Ammon's horn (tissue), 1 donor: Measurements from ENCODE around the gene TSPAN9.

Experiments used
- DNase-seq: peaks from one replicate; pipeline ENCODE4 v3.0.0-alpha.2; 2016; ENCODE audit warnings: low spot score

Gene TSPAN9

DNA sequence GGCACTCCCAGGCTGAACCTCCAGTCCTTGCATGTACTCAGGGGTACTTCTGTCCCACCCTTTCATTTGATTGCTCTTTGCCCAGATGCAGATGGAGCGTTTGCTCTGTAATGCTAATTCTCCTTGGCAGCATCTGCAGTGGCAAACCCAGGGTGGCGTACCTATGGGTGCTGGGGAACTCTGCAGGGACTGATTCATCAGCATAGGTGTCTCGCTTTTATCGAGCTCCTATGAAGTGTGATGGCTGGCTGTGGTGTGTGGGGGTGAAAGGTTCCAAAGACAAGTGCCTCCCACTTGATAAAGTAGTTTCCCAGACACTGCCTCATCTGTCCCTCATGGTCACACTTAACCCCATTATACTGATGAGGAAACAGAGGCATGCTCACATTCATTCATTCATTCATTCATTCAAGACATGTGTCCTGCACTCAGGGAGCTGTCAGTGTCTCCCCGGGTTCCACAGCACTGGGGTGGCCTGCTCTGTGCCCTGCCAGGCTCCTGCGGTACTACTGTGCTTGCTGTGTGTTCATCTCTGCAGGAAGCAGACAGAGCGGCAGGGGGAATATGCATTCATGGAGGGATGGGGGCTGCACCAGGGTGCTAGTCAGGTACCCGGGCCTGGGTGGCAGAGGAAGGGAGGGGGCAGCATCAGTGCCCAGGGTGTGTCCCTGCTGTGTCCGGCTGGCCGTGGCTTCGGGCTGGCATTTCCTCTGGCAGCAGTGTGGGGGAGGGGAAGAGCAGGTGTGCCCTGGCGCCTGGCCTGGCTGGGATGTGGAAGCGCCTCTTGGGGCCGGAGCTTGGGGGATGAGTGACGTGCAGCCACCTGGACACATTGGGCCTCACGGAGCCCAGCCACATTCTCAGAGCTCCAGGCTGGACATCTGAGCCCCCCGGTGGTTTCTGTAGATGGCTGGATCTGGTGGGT is 110.9 kb downstream of the TSPAN9 start:
- DNase-seq, result no peak

DNA sequence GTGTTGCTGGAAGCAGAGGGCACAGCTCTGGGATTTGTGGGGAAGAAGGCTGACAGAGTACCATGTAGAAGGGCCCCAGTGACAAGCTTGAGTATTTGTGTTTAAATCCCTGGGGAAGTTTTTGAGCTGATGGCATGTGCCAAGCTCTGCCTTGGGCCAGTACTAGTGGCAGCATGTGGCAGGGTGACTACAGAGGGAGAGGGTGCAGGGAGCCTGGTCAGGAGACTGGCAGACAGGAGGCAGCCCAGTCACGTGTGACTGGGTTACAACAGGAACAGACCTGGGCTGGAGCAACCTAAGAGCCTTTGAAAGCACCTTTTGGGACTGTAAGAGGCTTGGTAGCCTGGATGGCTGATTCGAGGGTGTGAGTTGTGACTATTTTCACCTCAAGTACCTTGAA is 112.1 kb downstream of the TSPAN9 start:
- DNase-seq, result no peak

DNA sequence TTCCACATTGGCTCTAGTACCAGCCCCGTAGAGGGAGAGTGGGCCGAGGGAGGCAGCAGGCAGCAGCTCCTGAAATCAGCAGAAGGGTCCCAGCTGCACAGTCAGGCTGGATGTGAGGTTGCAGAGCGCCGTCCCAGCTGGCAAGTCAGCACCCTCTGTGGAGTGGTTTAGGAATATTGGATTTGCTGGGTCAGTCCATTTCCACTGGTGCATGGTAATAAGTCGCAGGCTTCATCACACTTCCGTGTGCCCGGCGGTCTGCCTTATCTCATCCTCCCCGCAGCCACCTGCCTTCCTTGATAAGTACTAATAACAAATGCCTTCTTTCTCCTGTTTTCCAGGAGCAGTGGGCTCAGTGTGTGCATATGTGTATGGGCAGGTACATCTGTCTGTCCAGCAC is 112.9 kb downstream of the TSPAN9 start:
- no peak for DNase-seq

DNA sequence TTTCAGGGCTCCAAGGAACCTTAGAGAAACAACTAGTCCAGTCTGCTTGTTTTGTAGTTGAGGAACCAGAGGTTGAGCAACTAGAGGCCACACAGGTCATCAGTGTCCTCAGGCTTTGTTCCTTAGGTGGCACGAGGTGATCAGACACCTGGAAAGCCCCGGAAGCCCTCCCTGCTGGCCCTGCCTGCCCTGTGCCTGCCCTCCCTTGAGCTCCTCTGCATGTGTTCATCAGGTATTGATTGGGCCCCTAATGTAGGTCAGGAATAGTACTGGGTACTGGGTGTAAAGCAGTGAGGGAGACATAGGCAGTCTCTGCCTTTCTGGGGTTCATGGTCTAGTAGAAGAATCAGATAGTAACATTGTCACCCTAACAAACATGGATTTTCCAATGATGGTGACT is 114.3 kb downstream of the TSPAN9 start:
- no peak for DNase-seq

DNA sequence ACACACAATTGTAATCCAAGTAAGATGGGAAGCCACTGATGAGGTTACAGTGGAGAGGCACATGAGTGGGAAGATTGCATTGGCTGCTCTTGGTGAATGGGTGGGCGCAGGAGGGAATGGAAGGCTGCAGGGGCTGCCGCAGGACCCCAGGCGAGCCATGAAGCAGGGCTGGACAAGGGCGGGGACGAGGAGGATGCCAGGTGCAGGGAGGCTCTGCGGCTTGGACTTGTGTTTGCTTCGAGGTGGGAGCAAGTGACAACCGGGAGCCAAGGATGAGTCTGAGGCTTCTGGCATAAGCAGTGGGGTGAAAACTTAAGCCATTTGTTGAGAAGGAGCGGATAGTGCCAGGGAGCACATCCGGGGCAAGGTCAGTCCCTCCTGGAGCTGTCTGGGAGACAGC is 115.0 kb downstream of the TSPAN9 start:
- DNase-seq, result no peak

DNA sequence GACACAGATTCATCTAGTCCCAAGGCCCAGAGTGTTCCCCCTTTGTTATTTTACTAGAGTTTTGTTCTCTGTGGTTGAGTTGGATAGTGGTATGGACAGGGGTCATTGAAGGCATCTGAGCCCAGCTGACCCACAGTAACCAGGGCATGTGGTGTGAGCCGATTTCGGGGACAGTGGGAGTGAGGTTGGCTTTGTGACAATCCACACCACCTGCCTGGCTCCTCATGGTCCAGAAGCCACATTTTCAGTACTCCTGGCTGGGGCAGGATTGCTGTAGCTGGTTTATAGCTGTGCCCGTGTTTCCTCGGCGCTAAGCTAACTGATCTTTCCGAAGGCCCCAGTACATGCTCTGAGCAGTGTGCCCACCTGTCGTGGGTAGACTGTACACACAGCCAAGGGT is 116.0 kb downstream of the TSPAN9 start:
- DNase-seq, result no peak

DNA sequence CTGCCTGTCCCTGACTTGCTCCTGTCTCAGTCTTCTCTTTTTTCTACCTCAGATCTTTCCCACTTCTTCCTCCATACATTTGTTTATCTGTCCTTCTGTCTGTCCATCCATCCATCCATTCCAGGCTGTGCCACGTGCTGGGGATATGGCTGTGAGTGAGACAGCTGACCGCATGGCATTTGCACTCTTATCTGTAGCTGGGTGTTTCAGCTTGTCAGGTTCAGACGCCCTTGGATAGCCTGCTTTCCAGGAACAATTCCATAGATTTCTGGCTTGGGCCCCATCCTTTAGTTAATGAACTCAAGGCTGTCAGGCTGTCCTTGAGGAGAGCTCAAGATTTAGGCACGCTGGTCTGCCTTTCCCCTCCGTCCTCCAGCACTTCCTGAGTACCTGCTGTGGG is 116.6 kb downstream of the TSPAN9 start:
- no peak for DNase-seq

DNA sequence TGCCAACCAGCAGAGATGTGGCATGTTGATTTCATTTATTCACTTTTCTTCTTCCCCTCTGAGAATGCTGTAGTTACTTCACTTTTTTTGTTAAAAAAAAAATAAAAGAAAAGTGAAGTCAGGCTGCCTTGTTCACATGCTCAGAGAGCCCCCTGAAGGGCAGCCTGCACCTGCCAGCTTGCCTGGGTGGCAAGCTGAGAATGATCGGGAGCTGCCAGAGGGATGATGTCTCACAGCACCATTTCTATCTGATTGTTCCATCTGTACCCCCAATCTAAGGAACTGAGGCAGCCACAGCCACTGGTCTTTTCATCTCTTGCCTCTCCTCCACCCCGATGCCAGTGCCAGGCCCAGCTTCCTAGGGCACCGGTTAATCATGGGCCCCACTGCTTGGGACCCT is 118.2 kb downstream of the TSPAN9 start:
- no peak for DNase-seq

DNA sequence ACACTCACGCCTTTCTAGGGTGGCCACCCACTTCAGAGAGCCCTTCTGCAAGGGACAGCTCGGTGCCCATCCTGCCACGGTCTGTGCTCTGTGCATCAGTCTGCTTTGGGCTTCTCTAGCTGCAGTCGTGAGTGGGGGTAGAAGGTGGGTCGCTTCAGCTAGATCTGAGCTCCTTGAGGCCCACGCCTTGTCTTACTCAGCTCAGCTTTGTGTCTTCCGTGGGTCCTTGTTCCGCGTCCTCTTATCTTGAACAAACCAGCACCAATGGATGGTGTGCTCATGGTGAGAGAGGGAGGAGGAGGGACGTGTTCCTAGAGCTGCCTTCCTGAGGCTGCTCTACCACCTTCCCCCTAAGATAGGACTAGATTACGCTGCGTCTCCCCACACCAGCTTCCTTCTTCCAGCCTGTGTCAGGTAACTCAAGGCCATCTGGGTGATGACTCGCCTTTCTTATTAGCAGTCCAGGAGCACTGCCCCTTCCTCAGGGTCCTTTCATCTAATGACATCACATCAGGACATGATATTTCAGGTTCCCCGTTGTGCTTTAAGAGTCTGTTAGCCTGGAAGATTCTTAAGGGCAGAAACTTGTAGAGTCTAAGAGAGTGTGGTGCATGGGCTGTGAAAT is 118.8 kb downstream of the TSPAN9 start:
- no peak for DNase-seq

DNA sequence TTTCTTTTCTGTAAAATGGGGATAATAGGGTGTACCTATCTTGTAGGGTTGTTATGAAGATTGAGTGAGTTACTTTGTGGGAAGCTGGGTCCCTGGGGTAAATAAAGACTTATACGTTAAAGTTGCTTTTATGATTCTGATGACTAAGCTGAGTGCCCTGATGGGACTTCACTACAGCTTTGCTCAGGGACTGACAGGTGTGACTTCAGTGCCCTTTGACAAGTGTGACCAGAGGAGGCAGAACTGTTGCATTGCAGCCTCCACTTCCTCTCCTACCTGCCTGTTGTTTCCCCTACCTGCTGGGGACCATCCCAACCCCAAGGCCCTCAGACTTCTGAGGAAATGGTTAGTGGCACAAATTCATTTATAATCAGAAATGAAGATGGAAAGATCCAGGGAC is 119.3 kb downstream of the TSPAN9 start:
- no peak for DNase-seq

DNA sequence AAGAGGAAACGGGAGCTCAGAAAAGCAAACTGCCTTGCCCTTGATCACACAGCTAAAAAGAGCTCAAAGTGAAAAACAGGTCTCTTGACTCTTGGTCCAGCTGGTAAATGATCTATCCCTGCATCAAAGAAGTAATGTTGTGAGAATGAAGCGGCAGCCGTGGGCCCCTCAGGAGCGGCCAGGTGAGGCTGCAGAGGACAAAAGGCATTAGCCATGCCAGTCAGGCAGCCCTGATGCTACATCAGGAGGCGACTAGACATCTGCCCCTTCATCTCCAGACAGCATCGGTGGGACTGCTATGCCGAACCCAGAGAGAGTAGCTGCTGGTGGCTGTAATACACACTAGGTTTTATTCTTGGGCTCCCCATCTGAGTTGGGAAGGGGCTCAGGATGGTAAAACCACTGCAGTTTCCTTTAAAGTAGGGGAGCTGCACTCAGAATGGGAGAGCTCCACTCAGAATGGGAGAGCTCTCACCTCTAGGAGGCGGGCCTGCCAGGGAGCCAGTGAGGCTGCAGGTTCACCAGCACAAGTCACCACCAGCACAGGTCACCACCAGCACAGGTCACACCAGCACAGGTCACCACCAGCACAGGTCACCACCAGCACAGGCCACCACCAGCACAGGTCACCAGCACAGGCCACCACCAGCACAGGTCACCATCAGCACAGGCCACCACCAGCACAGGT is 120.1 kb downstream of the TSPAN9 start:
- no peak for DNase-seq

DNA sequence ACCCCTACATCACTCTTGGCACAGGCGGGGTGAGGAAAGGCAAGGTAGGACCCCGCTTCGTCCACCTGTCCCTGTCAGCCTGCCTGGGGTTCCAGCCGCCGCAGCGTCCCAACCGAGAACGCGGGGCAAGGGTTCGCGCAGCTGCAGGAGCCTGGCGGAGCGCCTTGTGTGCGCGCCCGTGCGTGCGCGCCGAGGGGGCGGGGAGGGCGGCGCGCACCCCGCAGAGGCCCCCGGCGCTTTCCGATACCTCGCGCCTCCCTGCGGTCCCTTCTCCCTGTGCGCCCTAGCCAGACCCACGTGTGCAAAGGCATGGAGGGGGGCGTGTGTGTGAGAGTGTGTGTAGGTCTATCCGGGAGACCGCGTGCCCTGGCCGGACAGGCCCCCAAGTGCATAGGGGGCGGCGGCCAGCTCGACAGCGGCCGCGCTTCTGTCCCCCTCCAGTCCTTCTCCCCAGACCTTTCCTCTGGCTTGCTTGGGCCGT is 122.4 kb downstream of the TSPAN9 start:
- DNase-seq, result peak; percentile 6

DNA sequence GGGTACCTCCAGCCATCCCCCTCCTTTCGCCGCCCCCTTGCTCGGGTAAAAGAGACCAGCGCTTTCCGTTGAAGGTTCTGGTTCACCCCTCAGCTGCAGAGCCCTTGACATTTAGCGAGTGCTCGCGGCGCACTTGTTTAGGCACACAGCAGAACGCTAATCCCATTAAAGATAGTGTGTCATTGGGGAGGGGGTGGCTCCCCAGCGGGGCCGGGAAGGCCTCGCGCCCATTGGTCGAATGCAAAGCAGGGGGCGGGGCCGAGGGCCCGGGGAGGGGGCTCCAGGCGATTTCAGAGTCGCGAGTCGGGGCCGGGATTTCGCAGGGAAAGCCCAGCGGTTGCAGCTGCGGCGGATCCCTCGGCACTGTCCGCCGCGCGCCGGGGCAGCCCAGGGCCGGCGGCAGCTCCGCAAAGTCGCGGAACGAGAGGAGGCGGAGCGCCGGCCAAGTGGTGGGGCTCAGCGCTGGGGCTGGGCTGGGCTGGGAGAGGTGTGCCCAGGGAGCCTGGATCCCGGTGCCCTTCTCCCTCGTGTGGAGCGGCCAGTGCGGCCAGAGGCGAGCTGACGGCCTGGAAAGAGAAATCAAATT is 122.9 kb downstream of the TSPAN9 start:
- DNase-seq, result peak; percentile 11

DNA sequence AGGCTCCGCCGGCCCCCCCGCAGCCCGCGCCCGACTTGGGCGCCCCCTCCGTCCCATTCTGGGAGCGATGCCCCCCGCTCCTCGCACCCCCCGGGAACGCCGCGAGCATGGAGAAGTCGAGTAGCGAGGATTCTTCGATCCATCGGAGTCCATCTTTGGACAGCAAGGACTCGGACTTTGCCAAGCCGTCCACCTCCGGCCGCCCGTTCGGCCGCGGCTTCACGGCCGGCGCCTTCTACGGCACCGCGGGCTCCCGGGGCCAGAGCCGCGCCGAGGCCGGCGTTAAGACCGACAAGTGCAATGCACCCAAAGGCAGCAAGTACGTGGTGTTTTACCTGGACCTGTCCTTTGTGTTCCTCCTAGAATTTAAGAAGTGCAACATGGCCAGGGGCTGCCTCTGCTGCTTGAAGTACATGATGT is 123.6 kb downstream of the TSPAN9 start:
- DNase-seq, result no peak

DNA sequence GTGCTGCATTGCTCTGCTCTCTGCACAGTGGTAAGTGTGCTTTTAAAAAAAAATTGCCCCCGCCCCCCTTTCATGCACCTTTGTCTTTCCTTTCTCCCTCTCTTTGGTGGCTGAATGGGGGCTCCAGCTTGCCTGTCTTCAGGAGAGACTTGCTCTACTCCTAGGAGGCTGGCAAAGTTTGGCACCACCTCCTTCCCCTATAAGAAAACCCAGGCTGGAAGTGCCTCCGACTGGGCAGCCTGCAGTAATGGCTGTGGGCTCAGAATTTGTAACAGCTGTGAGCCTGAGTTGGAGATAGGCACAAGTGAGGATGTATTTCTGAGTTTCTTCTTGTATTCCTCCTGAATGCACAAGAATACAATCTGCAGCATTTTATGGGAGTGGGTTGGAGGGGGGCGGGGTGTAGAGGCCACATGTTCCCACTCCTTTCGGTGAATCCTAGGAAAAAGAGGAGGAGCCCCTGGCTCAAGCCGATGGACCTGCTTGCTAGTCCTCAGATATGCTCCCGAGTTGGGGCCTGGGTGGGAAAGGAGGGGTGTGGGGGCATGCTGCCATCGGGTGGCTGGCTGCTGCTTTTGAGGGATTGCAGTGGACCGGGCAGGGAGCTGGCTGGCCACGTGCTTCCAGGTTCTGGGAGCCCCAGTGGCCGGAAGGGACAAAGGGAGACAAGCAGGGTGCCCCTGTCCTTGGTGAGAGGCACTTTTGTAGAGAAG is 124.3 kb downstream of the TSPAN9 start:
- no peak for DNase-seq

DNA sequence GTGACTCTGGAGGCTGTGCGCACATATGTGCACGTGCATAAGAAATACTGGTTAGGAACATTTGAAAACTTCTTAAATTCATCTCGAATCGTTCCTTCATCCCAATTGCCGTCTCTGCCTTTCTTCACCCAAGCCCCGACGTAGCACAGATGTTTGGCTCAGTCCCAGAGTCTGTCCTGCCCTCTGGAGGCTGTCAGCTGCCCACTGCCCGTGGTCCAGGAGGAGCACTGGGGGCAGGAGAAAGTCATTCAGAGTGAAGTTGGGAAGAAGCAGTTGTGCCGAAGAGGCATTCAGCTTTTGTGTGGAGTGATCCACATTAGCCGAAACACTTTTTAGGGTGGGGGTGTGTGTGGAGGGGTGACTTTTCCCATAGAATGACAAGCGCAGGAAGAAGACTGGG is 124.9 kb downstream of the TSPAN9 start:
- DNase-seq, result no peak

DNA sequence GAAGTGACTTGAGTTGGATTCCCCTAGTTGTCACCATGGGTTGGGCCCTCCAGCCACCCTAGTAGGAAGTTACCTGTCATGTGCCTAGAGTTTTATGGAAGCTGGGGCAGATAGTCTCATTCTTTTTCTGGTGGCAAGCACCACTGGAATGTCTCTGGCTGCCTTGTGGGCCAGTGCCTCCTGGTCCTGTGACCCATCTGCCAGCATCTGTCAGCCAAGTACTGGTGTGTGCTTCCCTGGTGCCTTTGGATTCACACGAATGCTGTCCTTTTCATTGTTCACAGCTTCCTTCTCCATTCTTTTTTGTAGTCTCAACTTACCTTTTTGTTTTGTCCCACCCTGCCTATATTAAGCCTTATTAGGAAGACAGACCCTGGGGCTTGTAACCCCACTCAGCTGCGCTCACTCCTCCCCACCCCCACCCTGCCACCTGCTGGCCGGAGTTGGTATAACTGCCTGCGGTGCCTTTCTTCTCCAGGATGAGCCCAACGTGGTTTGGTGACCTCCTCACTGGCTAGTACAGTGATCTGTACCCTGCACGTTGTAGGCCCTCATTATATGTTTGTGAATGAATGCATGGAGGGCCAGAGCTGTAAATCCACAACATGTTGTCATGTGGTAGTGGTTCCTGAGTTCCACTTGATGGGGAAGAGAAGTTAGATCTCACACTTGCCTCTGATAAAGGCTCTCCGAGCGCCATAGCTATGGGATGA is 125.7 kb downstream of the TSPAN9 start:
- peak; percentile 35 for DNase-seq

DNA sequence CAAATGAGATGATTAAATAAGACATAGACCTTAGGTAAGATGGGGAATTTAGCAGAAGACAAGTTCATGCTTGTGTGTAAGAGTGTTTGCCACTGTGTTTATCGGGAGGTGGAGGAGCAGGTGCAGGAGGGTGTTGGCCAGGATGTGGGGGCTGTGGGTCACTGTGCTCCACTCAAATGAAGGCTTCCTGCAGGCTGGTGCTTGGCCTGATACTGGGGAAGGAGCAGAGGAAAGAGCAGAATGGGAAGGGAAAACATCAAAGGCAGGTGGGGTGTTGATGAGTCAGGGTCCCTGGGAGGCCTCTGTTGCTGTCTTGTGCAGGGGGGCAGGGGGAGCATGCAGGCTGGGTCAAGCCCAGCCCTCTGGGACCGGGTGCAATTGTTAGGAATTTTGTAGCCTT is 126.5 kb downstream of the TSPAN9 start:
- DNase-seq, result no peak

DNA sequence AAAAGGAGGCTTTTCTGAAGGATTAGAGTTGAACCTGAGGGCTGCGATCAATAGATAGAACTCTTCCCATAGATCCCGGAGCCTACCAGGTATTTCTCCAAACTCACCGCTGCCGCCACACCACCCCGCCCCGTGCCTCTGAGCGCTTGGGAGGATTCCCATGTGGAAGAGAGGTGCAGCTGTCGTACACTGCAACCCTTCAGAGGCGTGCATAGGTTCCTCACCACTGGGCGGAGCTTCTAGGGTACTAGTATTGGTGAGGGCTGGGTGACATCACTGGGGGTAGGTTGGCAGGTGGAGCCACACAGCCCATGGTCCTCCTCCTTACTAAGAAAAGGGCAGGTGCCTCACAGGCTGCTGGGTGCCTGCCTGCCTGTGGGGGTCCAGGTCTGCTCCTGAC is 127.0 kb downstream of the TSPAN9 start:
- no peak for DNase-seq

DNA sequence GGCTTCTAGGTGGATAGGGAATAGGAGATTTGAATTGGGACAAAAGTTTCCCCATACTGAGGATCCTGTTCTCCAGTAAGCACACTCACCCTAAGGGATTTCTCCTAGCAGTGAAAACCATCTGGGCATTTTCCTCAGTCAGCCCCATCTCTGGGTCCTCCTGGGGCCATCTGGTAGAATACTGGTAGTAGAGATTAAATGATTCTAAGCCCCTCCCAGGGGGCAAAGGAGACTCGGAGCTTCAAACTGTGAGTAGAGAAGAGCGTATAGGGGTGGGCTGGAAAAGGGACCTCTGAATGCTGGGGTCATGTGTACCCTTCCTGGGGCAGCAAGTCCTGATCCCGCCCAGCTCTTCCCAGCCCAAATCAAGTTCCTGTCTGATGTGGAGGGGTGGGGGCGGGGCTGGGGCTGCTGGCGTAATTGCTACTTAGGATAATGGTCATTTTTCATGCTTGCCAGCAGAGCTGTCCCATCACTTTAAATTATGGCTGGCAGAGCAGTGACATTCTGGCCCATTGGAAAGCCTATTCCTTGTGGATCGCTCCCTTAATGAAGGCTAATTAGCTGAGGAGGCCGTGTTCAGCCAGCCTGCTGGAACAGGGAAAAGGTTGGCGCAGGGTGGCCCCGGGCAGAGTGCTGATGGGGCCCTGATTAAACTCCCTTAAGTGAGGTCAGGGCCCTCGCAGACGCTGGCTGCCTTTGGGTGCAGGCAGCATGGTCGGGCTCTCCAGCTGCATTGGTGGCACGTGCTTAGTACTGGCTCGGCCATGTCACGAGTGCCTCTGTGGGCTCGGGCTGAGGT is 127.8 kb downstream of the TSPAN9 start:
- no peak for DNase-seq
